C4-2B (cell line): ENCODE data around the gene ISL2.

Experiments used
- H3K27ac ChIP-seq: fragments of 450-650 bp; 2 replicates; pipeline ENCODE4 v1.5.1; 2017
- ZFX ChIP-seq: fragments of 450-650 bp; IDR thresholded peaks from 2 replicates; pipeline ENCODE4 v1.6.1; 2017
- TF ChIP-seq, protein P1 (sequence below): fragments of 450-650 bp; conservative IDR thresholded peaks from 2 replicates; pipeline ENCODE4 v1.5.1; 2017; ENCODE audit warnings: mild to moderate bottlenecking

ISL2 gene

DNA sequence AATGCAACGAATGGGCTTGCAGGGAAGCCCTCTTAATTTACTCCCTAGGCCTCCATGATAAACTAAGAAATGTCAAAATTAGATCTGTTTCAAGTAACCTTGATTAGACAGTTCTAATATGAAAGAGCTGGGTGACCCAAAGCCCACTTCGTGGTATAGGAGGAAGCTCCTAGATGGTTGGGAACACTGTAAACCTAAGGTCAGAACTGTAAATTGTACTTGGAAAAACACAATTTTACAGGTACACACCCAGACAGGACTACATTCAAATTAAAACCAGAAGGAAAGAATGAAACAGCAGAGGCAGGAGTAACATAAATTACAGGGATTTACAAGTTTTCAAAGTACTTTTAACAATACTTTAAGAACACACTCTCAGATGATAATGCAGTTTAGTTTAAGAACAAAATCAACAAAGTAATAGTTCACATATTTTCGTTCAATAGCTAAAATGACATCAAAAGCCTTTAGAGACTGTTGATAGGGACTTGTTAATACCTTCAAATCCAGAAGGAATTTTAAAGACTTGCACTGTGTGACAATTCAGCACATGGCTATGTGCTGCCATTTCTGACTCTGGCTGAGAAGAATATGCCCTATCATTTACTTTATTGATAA is 18.4 kb downstream of the ISL2 start:
- no peak for TF ChIP-seq ZFX
- no peak overlapping the region for H3K27ac ChIP-seq

DNA sequence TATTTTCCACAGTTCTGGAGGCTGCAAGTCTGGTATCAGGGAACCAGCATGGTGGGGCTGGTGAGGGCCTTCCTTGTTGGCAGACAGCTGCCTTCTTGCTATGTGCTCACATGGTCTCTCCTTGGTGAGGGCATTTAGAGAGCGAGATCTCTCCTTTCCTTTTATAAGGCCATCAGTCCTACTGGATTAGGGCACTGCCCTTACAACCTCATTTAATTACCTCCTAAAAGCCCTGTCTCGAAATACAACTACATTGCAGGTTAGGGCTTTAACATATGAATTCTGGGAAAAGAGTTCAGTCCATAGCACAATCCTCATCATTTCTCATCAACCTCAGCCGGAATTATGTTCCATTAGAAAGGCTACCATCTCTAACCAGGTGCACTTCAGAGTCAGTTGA is 21.9 kb downstream of the ISL2 start:
- TF ChIP-seq, protein P1, sequence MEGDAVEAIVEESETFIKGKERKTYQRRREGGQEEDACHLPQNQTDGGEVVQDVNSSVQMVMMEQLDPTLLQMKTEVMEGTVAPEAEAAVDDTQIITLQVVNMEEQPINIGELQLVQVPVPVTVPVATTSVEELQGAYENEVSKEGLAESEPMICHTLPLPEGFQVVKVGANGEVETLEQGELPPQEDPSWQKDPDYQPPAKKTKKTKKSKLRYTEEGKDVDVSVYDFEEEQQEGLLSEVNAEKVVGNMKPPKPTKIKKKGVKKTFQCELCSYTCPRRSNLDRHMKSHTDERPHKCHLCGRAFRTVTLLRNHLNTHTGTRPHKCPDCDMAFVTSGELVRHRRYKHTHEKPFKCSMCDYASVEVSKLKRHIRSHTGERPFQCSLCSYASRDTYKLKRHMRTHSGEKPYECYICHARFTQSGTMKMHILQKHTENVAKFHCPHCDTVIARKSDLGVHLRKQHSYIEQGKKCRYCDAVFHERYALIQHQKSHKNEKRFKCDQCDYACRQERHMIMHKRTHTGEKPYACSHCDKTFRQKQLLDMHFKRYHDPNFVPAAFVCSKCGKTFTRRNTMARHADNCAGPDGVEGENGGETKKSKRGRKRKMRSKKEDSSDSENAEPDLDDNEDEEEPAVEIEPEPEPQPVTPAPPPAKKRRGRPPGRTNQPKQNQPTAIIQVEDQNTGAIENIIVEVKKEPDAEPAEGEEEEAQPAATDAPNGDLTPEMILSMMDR: no peak
- no peak for TF ChIP-seq ZFX
- peak overlapping the region; percentile 62 for H3K27ac ChIP-seq

GRCh38 chr15:76359152-76359551 is 22.6 kb downstream of the ISL2 start:
- peak overlapping the region; percentile 62 for H3K27ac ChIP-seq
- TF ChIP-seq, protein P1: no peak
- no peak for TF ChIP-seq ZFX

GRCh38 chr15:76360416-76360815 is 23.8 kb downstream of the ISL2 start:
- peak overlapping the region; percentile 62 for H3K27ac ChIP-seq
- TF ChIP-seq, protein P1: no peak
- TF ChIP-seq ZFX: no peak

DNA sequence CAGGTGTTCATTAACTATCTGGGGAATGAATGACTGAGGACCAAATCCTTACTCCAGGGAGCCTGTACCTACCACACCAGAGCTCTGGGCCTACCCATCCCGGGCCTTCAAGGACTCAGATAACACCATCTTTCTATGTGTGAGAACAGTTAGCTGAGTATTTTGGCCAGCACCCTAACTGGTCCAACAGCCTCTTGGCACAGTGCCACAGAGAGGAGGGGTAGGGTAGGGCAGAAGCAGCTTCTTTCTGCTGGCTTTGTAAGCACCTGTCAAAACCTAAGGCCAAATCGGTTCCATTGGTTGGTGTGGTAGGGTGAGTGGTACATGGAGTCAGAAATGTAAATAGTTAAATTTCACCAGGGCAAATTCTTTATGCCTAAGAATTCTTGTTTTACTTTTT is 26.7 kb downstream of the ISL2 start:
- TF ChIP-seq ZFX: no peak
- TF ChIP-seq, protein P1: no peak
- H3K27ac ChIP-seq: no peak overlapping the region

- TF ChIP-seq, protein P1: no peak
- TF ChIP-seq ZFX: no peak
- H3K27ac ChIP-seq: no peak overlapping the region
Measured at GRCh38 chr15:76366714-76367113, 30.1 kb downstream of the ISL2 start.

GRCh38 chr15:76368122-76368621 is 31.6 kb downstream of the ISL2 start:
- TF ChIP-seq, protein P1: no peak
- no peak for TF ChIP-seq ZFX
- H3K27ac ChIP-seq: peak overlapping the region; percentile 33; the same call in 1 of the 2 replicates

DNA sequence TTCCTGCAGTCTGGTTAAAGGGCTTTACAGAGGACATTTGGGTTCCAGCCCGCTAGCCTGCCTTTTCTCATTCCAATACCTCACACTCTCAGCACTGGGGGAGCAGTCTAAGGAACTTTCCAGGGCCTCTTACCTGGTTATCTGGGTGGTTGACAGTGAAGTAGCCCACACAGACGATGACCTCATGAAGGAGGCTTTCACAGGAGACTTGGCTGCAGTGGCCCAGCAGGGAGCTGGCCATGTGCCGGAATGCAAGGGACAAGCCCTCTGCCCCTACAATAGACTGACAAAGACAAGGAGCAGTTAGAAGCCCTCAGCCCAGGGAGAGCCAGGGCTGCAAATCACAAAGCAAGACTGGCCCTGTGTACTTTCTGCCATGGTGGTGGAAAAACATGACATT is 39.5 kb downstream of the ISL2 start:
- TF ChIP-seq, protein P1: no peak
- no peak for TF ChIP-seq ZFX

More for the DNA sequence above, 39.5 kb downstream of the ISL2 start:
- no peak overlapping the region for H3K27ac ChIP-seq
